ENCODE data around the gene ETNPPL. TPM values are rescaled to one million over a fixed set of nuclear protein-coding genes. Genes with fewer than 3 reads are reported as not detected.
"Not testable (repeated sequence)": the region's sequence is repeated elsewhere in the genome, so short reads cannot be mapped to it uniquely, and the experiment has no call there.

The ETNPPL gene
- total and polyA plus RNA-seq, 7 experiments from 2014 or later: not detected

DNA sequence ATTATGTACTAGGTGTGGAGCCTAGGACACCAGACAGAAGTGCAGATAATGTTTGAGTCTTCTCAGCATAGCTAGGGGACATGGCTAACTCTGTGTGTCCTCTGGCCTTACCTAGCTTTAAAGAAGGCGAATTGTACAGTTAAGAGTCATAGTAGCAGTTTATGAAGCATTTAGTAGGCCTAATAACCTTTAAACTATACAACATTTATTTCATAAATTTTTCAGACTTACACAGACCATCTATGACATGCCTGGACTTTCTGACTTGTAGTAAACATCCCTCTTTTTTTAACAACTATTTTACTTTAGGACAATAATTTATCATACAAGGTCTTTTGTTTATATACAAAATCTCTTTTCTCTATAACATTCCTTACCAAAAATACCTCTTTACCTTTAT, 37.4 kb downstream of the ETNPPL start:
- Mint-ChIP-seq H3K4me3 (no peak overlapping the region), H3K4me1 (no peaks in the 10 kb centered on the region), H3K36me3 (peaks cover 0 to 8% (median 2%) of the 10 kb centered on the region in 5 donors), H3K27me3 (peaks cover 0 to 19% (median 5%) of the 10 kb centered on the region in 5 donors), H3K27ac (no peak overlapping the region), H3K9me3 (peaks cover 0 to 31% (median 10%) of the 10 kb centered on the region in 11 donors)
- POLR2A ChIA-PET: no interaction called here
- Histone ChIP-seq H3K27ac (ENCODE audit: low read depth, low read length) (no peak overlapping the region), H3K9me3 (ENCODE audit: control insufficient read depth in 2 of 3, low read length in 3 of 3) (no peaks in the 10 kb centered on the region), H3K36me3 (ENCODE audit: control insufficient read depth in 2 of 3, insufficient read depth in 3 of 3, low read length in 3 of 3) (no peaks in the 10 kb centered on the region), H3K4me1 (ENCODE audit: control insufficient read depth in 2 of 2, insufficient read depth in 2 of 2, low read length in 2 of 2) (no peaks in the 10 kb centered on the region), H3K27me3 (ENCODE audit: control insufficient read depth in 2 of 2, insufficient read depth in 2 of 2, low read length in 2 of 2) (no peaks in the 10 kb centered on the region), H3K4me3 (ENCODE audit: low read length) (no peak overlapping the region)
- CTCF ChIA-PET: no interaction called here
- DNase-seq (no peak), ATAC-seq (no peak)
- intact Hi-C loops (cut with micrococcal nuclease): no loop called here

DNA sequence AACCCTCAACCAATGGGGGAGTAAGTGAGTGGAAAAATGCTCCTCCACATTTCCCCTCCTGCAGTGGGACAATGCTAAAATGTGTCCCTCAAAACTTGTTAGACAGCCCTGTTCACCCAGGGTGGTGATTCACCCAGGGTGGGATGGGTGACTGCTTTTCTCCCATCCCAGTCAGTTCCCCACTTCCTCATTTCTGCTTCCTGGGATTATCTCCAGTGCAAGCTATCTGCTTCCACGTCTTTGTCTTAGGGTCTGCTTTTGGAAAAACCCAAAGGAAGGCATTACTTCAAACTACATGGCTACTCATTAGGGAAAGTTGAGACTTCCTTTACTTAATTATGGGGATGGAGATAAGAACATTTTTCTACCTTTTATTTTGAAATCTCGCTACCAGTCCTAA, 45.5 kb downstream of the ETNPPL start:
- no peaks in the 10 kb centered on the region for H3K4me1 Mint-ChIP-seq
- H3K27ac ChIP-seq (ENCODE audit: low read depth, low read length): no peak overlapping the region

DNA sequence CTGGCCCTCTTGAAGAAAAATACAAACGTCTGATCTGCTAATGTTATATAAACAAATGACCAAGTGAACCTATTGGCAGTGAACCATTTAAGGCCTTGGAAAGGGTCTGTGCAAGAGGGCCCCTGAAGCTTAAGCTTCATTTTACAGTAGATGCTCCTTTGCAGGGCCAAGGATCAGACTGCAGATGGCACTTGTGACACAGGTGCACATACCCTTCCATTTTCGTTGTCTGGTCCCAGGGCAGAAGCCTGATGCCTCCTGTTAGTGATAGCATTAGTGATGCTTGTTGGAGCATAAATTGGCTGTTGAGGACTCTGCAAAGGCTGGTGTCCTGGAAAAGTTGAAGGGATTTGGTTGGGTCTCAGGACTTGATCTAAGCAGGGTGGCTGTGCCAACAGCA, 46.5 kb downstream of the ETNPPL start:
- Mint-ChIP-seq H3K9me3 (no peaks in the 10 kb centered on the region), H3K27ac (no peak overlapping the region), H3K27me3 (peaks cover 0 to 8% (median 0%) of the 10 kb centered on the region in 5 donors), H3K4me1 (no peaks in the 10 kb centered on the region), H3K4me3 (no peak overlapping the region), H3K36me3 (no peaks in the 10 kb centered on the region)
- Histone ChIP-seq H3K36me3 (ENCODE audit: control insufficient read depth in 2 of 3, insufficient read depth in 3 of 3, low read length in 3 of 3) (no peaks in the 10 kb centered on the region), H3K9me3 (ENCODE audit: control insufficient read depth in 2 of 3, low read length in 3 of 3) (no peaks in the 10 kb centered on the region), H3K27ac (ENCODE audit: low read depth, low read length) (no peak overlapping the region), H3K4me3 (ENCODE audit: low read length) (no peak overlapping the region), H3K27me3 (ENCODE audit: control insufficient read depth in 2 of 2, insufficient read depth in 2 of 2, low read length in 2 of 2) (no peaks in the 10 kb centered on the region), H3K4me1 (ENCODE audit: control insufficient read depth in 2 of 2, insufficient read depth in 2 of 2, low read length in 2 of 2) (no peaks in the 10 kb centered on the region)
- ATAC-seq: no peak
- intact Hi-C loops (cut with micrococcal nuclease): no loop called here
- POLR2A ChIA-PET: no interaction called here
- DNase-seq: no peak
- CTCF ChIA-PET: no interaction called here

More for the DNA sequence above, 45.5 kb downstream of the ETNPPL start:
- Histone ChIP-seq H3K4me1 (ENCODE audit: control insufficient read depth in 2 of 2, insufficient read depth in 2 of 2, low read length in 2 of 2) (no peaks in the 10 kb centered on the region), H3K4me3 (ENCODE audit: low read length) (no peak overlapping the region), H3K27me3 (ENCODE audit: control insufficient read depth in 2 of 2, insufficient read depth in 2 of 2, low read length in 2 of 2) (no peaks in the 10 kb centered on the region), H3K36me3 (ENCODE audit: control insufficient read depth in 2 of 3, insufficient read depth in 3 of 3, low read length in 3 of 3) (no peaks in the 10 kb centered on the region), H3K9me3 (ENCODE audit: control insufficient read depth in 2 of 3, low read length in 3 of 3) (no peaks in the 10 kb centered on the region)
- H3K36me3 Mint-ChIP-seq: no peaks in the 10 kb centered on the region
- no peak overlapping the region for H3K4me3 Mint-ChIP-seq
- H3K27me3 Mint-ChIP-seq: peaks cover 0 to 16% (median 0%) of the 10 kb centered on the region in 5 donors
- intact Hi-C loops (cut with micrococcal nuclease): no loop called here
- H3K27ac Mint-ChIP-seq: no peak overlapping the region
- ATAC-seq (no peak), DNase-seq (no peak)
- POLR2A ChIA-PET: no interaction called here
- no peaks in the 10 kb centered on the region for H3K9me3 Mint-ChIP-seq
- CTCF ChIA-PET: no interaction called here

DNA sequence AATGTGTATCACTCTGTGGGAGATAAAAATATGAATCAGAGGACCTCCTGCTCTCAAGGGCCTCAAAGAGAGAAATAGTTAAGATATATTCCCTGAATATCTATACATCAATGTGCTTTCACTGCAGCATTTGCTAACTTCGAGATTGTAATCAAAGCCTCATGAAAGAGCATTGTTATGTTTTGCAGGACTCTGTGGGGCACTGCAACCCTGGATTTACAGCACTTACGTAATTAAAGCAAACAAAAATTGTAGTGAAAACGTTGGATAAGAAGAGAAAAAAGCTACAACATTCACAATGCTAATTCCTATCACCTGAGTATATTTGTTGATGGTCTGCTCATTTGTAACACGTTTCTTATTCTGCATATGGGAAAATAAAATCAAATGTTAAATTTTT, 48.0 kb downstream of the ETNPPL start:
- no peaks in the 10 kb centered on the region for H3K4me1 ChIP-seq (ENCODE audit: control insufficient read depth in 2 of 2, insufficient read depth in 2 of 2, low read length in 2 of 2)
- intact Hi-C loops (cut with micrococcal nuclease): no loop called here
- ChIA-PET CTCF (no interaction called here), POLR2A (no interaction called here)
- H3K36me3 Mint-ChIP-seq: no peaks in the 10 kb centered on the region
- no peak overlapping the region for H3K27ac Mint-ChIP-seq
- ATAC-seq (no peak), DNase-seq (no peak)
- no peaks in the 10 kb centered on the region for H3K9me3 Mint-ChIP-seq
- peaks cover 0 to 2% (median 0%) of the 10 kb centered on the region in 5 donors for H3K27me3 Mint-ChIP-seq
- no peak overlapping the region for H3K4me3 Mint-ChIP-seq
- H3K9me3 ChIP-seq (ENCODE audit: control insufficient read depth in 2 of 3, low read length in 3 of 3): no peaks in the 10 kb centered on the region
- H3K27ac ChIP-seq (ENCODE audit: low read depth, low read length): no peak overlapping the region
- no peaks in the 10 kb centered on the region for H3K36me3 ChIP-seq (ENCODE audit: control insufficient read depth in 2 of 3, insufficient read depth in 3 of 3, low read length in 3 of 3)
- no peaks in the 10 kb centered on the region for H3K27me3 ChIP-seq (ENCODE audit: control insufficient read depth in 2 of 2, insufficient read depth in 2 of 2, low read length in 2 of 2)
- H3K4me3 ChIP-seq (ENCODE audit: low read length): no peak overlapping the region
- no peaks in the 10 kb centered on the region for H3K4me1 Mint-ChIP-seq

DNA sequence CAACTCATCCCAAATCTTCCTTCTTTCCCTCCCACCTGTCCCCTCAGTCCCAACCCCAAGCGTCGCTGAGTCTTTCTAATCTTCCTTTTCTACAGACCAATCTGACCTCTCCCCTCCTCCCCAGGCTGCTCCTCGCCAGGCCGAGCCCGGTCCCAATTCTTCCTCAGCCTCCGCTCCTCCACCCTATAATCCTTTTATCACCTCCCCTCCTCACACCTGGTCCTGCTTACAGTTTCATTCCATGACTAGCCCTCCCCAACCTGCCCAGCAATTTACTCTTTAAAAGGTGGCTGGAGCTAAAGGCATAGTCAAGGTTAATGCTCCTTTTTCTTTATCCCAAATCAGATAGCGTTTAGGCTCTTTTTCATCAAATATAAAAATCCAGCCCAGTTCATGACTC, 52.3 kb downstream of the ETNPPL start:
- H3K9me3 Mint-ChIP-seq; H3K27me3 Mint-ChIP-seq; H3K4me1 Mint-ChIP-seq; POLR2A ChIA-PET; H3K27me3 ChIP-seq (ENCODE audit: control insufficient read depth in 2 of 2, insufficient read depth in 2 of 2, low read length in 2 of 2); H3K4me1 ChIP-seq (ENCODE audit: control insufficient read depth in 2 of 2, insufficient read depth in 2 of 2, low read length in 2 of 2); DNase-seq; ATAC-seq; H3K4me3 Mint-ChIP-seq; H3K27ac Mint-ChIP-seq; intact Hi-C loops (cut with micrococcal nuclease); CTCF ChIA-PET; H3K36me3 ChIP-seq (ENCODE audit: control insufficient read depth in 2 of 3, insufficient read depth in 3 of 3, low read length in 3 of 3); H3K9me3 ChIP-seq (ENCODE audit: control insufficient read depth in 2 of 3, low read length in 3 of 3); H3K36me3 Mint-ChIP-seq; H3K27ac ChIP-seq (ENCODE audit: low read depth, low read length); H3K4me3 ChIP-seq (ENCODE audit: low read length): not testable (repeated sequence)

DNA sequence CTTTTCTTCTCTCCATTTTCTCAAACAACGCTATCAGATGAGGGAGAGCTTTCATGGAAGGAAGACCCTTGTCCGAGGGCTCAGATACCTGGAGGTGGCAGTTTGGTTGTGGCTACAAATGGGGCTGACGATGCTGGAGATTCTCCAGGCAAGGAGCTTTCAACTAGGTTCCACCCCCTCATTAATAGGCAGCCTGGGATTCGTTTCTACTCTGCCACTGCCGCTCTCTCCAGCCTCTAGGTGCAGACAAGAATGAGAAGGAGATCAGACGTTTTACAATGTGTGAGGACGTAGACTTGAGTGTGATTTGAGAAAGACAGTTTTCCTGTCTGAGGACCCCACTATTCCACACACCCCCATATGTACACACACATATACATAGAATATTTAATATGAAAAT, 53.1 kb downstream of the ETNPPL start:
- ChIA-PET POLR2A (no interaction called here), CTCF (no interaction called here)
- Histone ChIP-seq H3K27me3 (ENCODE audit: control insufficient read depth in 2 of 2, insufficient read depth in 2 of 2, low read length in 2 of 2) (no peaks in the 10 kb centered on the region), H3K4me3 (ENCODE audit: low read length) (no peak overlapping the region), H3K9me3 (ENCODE audit: control insufficient read depth in 2 of 3, low read length in 3 of 3) (no peaks in the 10 kb centered on the region), H3K4me1 (ENCODE audit: control insufficient read depth in 2 of 2, insufficient read depth in 2 of 2, low read length in 2 of 2) (no peaks in the 10 kb centered on the region), H3K27ac (ENCODE audit: low read depth, low read length) (no peak overlapping the region), H3K36me3 (ENCODE audit: control insufficient read depth in 2 of 3, insufficient read depth in 3 of 3, low read length in 3 of 3) (no peaks in the 10 kb centered on the region)
- Mint-ChIP-seq H3K4me1 (no peaks in the 10 kb centered on the region), H3K27ac (no peak overlapping the region), H3K4me3 (no peak overlapping the region), H3K27me3 (no peaks in the 10 kb centered on the region), H3K36me3 (no peaks in the 10 kb centered on the region), H3K9me3 (peaks cover 0 to 2% (median 0%) of the 10 kb centered on the region in 11 donors)
- ATAC-seq (no peak), DNase-seq (no peak)
- intact Hi-C loops (cut with micrococcal nuclease): no loop called here

DNA sequence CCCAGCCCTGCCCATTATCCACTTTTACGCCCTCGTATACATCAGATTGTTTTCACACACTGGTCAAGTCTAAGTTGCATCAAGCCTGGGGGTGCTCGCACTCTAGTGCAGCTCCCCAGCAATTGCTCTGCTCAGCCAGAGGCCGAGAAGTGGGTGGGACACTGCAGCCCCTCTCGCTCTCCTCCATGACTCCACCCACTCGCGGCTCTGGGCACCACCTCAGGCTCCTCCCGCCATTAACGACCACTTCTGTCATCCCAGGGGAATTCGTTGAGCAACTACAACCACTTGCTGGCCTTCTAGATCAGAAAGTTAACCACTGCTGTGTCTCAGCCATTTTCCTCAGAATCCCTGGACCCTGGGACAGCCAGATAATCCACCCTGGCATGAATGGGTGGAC, 53.6 kb downstream of the ETNPPL start:
- H3K9me3 Mint-ChIP-seq: peaks cover 0 to 2% (median 0%) of the 10 kb centered on the region in 11 donors
- no peaks in the 10 kb centered on the region for H3K4me1 Mint-ChIP-seq
- H3K27ac ChIP-seq (ENCODE audit: low read depth, low read length): no peak overlapping the region
- H3K36me3 Mint-ChIP-seq: no peaks in the 10 kb centered on the region
- no peak overlapping the region for H3K27ac Mint-ChIP-seq
- no peak overlapping the region for H3K4me3 Mint-ChIP-seq
- CTCF ChIA-PET: no interaction called here
- DNase-seq (no peak), ATAC-seq (no peak)
- intact Hi-C loops (cut with micrococcal nuclease): no loop called here
- H3K36me3 ChIP-seq (ENCODE audit: control insufficient read depth in 2 of 3, insufficient read depth in 3 of 3, low read length in 3 of 3): no peaks in the 10 kb centered on the region
- no peaks in the 10 kb centered on the region for H3K27me3 ChIP-seq (ENCODE audit: control insufficient read depth in 2 of 2, insufficient read depth in 2 of 2, low read length in 2 of 2)
- no peaks in the 10 kb centered on the region for H3K9me3 ChIP-seq (ENCODE audit: control insufficient read depth in 2 of 3, low read length in 3 of 3)
- H3K4me3 ChIP-seq (ENCODE audit: low read length): no peak overlapping the region
- no peaks in the 10 kb centered on the region for H3K27me3 Mint-ChIP-seq
- H3K4me1 ChIP-seq (ENCODE audit: control insufficient read depth in 2 of 2, insufficient read depth in 2 of 2, low read length in 2 of 2): no peaks in the 10 kb centered on the region
- POLR2A ChIA-PET: no interaction called here

All from naive thymus-derived CD4-positive, alpha-beta T cell (primary cell).